Mesothelial cell of epicardium (in vitro differentiated cells): ENCODE data around the gene GTPBP6. TPM values are rescaled to one million over a fixed set of nuclear protein-coding genes. Genes with fewer than 3 reads are reported as not detected.
A peak's percentile ranks its signal among the peaks of the same experiment; 100 is the strongest.

Experiments used
- DNase-seq, 2 experiments: peaks; one replicate each; pipeline ENCODE4 v3.0.0; 2021; ENCODE audit warnings: low spot score in 2 of 2; ENCODE audit not compliant: unreplicated experiment in 2 of 2
- H3K27ac Mint-ChIP-seq: 2 replicates; pipeline ENCODE4 v1.8.0; 2021; ENCODE audit warnings: mixed read lengths
- H3K27me3 Mint-ChIP-seq: 2 replicates; pipeline ENCODE4 v1.8.0; 2021; ENCODE audit warnings: low read depth, mixed read lengths
- H3K36me3 Mint-ChIP-seq: 2 replicates; pipeline ENCODE4 v1.8.0; 2021; ENCODE audit warnings: mixed read lengths
- H3K4me1 Mint-ChIP-seq: 2 replicates; pipeline ENCODE4 v1.8.0; 2021; ENCODE audit warnings: mixed read lengths
- H3K4me3 Mint-ChIP-seq: 2 replicates; pipeline ENCODE4 v1.8.0; 2021; ENCODE audit warnings: mild to moderate bottlenecking, moderate library complexity, mixed read lengths
- H3K9me3 Mint-ChIP-seq: 2 replicates; pipeline ENCODE4 v1.8.0; 2021; ENCODE audit warnings: mixed read lengths
- CTCF ChIP-seq: fragments of 200-600 bp; sonication (generic); IDR thresholded peaks from one replicate; pipeline ENCODE4 v1.5.0; 2021; ENCODE audit warnings: antibody characterized with exemption; ENCODE audit not compliant: unreplicated experiment
- total RNA-seq: library from RNA; stranded (reverse); gene quantifications from 3 replicates; pipeline ENCODE4 v1.2.1, GENCODE V29; 2021

GTPBP6 gene
- total RNA-seq, 1 donor from 2014 or later = 65.6 TPM

GRCh38 chrX:362351-362750 is 43.8 kb upstream of the GTPBP6 start:
- Mint-ChIP-seq H3K36me3 (peaks cover 56% of the 10 kb centered on the region), H3K9me3 (peaks cover 28% of the 10 kb centered on the region), H3K4me1 (no peaks in the 10 kb centered on the region), H3K27me3 (no peaks in the 10 kb centered on the region), H3K4me3 (no peak overlapping the region), H3K27ac (no peak overlapping the region)
- no peak for TF ChIP-seq CTCF
- DNase-seq = no peak

GRCh38 chrX:361231-362145 is 42.9 kb upstream of the GTPBP6 start:
- no peak for DNase-seq
- no peaks in the 10 kb centered on the region for H3K27me3 Mint-ChIP-seq
- peaks cover 2% of the 10 kb centered on the region for H3K4me1 Mint-ChIP-seq
- no peak for TF ChIP-seq CTCF
- H3K27ac Mint-ChIP-seq = no peak overlapping the region
- peaks cover 28% of the 10 kb centered on the region for H3K9me3 Mint-ChIP-seq
- no peak overlapping the region for H3K4me3 Mint-ChIP-seq
- peaks cover 59% of the 10 kb centered on the region for H3K36me3 Mint-ChIP-seq

- Mint-ChIP-seq H3K4me1 (peaks cover 2% of the 10 kb centered on the region), H3K27me3 (no peaks in the 10 kb centered on the region), H3K27ac (no peak overlapping the region), H3K9me3 (peaks cover 28% of the 10 kb centered on the region), H3K4me3 (no peak overlapping the region), H3K36me3 (peaks cover 60% of the 10 kb centered on the region)
- no peak for TF ChIP-seq CTCF
- DNase-seq = no peak
Observed at GRCh38 chrX:360496-361150, 42.0 kb upstream of the GTPBP6 start.

GRCh38 chrX:358651-359143 is 40.1 kb upstream of the GTPBP6 start:
- Mint-ChIP-seq H3K4me3 (no peak overlapping the region), H3K9me3 (peaks cover 28% of the 10 kb centered on the region), H3K36me3 (peaks cover 67% of the 10 kb centered on the region), H3K27ac (no peak overlapping the region), H3K4me1 (peaks cover 2% of the 10 kb centered on the region), H3K27me3 (no peaks in the 10 kb centered on the region)
- no peak for DNase-seq
- no peak for TF ChIP-seq CTCF

- Mint-ChIP-seq H3K9me3 (peaks cover 21% of the 10 kb centered on the region), H3K27ac (peak overlapping the region; percentile 15), H3K27me3 (no peaks in the 10 kb centered on the region), H3K4me3 (no peak overlapping the region), H3K4me1 (peaks cover 2% of the 10 kb centered on the region), H3K36me3 (peaks cover 61% of the 10 kb centered on the region)
- TF ChIP-seq CTCF = no peak
- no peak for DNase-seq
Observed at GRCh38 chrX:357693-358471, 39.3 kb upstream of the GTPBP6 start.
